K562 (cell line): ENCODE measurements around the gene ZNF284. TPM values are rescaled to one million over a fixed set of nuclear protein-coding genes. Genes with fewer than 3 reads are reported as not detected.

ENCODE experiments used
- ATAC-seq: fragments of 200-7000 bp; cut with Tn5 transposase; 3 replicates; pipeline ENCODE4 v1.9.1; 2020; ENCODE audit warnings: moderate library complexity
- BruUV-seq: library from RNA; stranded (reverse); fragments of 400-500 nt; replicated peaks from 2 replicates; lab custom pipeline; 2021; lab: Mats Ljungman, UMichigan
- CTCF ChIA-PET: fragments of 300-600 bp; formaldehyde crosslinking; extraction: SDS; loops from one replicate; lab custom pipeline; 2021; ENCODE audit warnings: low intra/inter-chr PET ratio; lab: Yijun Ruan, JAX
- POLR2A ChIA-PET: fragments of 300-600, 350-650 bp; sonication (Branson Sonifier 250); formaldehyde crosslinking; extraction: SDS; loops from one replicate; lab custom pipeline; 2021; ENCODE audit warnings: antibody characterized with exemption, inconsistent platforms; lab: Yijun Ruan, JAX
- DNase-seq, 4 experiments: peaks; one replicate each; pipeline versions ENCODE4 v3.0.0 to v3.0.0-alpha.2; 2011 to 2018; ENCODE audit warnings: low spot score in 3 of 4, mixed read lengths in 3 of 4; ENCODE audit errors: extremely low read depth in 1 of 4
- FAIRE-seq: peaks from 2 replicates; lab custom pipeline; 2011; peaks lifted over from hg19 to GRCh38; lab: Jason Lieb, UNC
- H2AFZ ChIP-seq: 2 replicates; pipeline ENCODE4 v1.6.0; 2011; ENCODE audit warnings: low read depth, low read length, control low read depth, inconsistent platforms
- H3K27ac ChIP-seq: fragments of 200-600 bp; 3 replicates; pipeline ENCODE4 v1.8.0; 2011; ENCODE audit warnings: low read depth, mild to moderate bottlenecking, control low read depth, inconsistent platforms, low read length, moderate library complexity, mixed read lengths; ENCODE audit errors: extremely low read depth
- H3K27me3 ChIP-seq, 2 experiments: fragments of 300-600 bp in 1 of 2; 2 replicates in 1 of 2; 3 replicates in 1 of 2; pipeline versions ENCODE4 v1.6.0 to v1.8.0; 2011; ENCODE audit warnings: inconsistent platforms in 2 of 2, low read length in 2 of 2, mild to moderate bottlenecking in 1 of 2, mixed read lengths in 1 of 2, moderate library complexity in 1 of 2; ENCODE audit not compliant: control insufficient read depth in 2 of 2, insufficient read depth in 2 of 2
- H3K36me3 ChIP-seq: fragments of 300-600 bp; 3 replicates; pipeline ENCODE4 v1.8.0; 2011; ENCODE audit warnings: mild to moderate bottlenecking, low read length, inconsistent platforms; ENCODE audit not compliant: control insufficient read depth, insufficient read depth
- H3K4me1 ChIP-seq, 2 experiments: fragments of 200-600 bp in 1 of 2; replicated peaks in 1 of 2; 2 replicates in 1 of 2; 3 replicates in 1 of 2; pipeline versions ENCODE4 v1.5.1 to v1.8.0; 2011; ENCODE audit warnings: inconsistent platforms in 2 of 2, low read length in 2 of 2, mild to moderate bottlenecking in 1 of 2, mixed read lengths in 1 of 2, moderate library complexity in 1 of 2; ENCODE audit not compliant: control insufficient read depth in 2 of 2, insufficient read depth in 2 of 2
- H3K4me2 ChIP-seq: 2 replicates; pipeline ENCODE4 v1.6.1; 2011; ENCODE audit warnings: low read length, control low read depth, inconsistent platforms, mixed read lengths; ENCODE audit not compliant: insufficient read depth
- H3K4me3 ChIP-seq: fragments of 200-600 bp; sonication (generic), shearing (Covaris generic); 2 replicates; pipeline ENCODE4 v1.5.1; 2016; ENCODE audit warnings: control low read depth, inconsistent platforms
- H3K79me2 ChIP-seq: fragments of 200-600 bp; 3 replicates; pipeline ENCODE4 v1.8.0; 2011; ENCODE audit warnings: low read length, inconsistent platforms; ENCODE audit not compliant: control insufficient read depth, insufficient read depth
- H3K9ac ChIP-seq, 2 experiments: 2 replicates each; pipeline versions ENCODE4 v1.6.0 to v1.6.1; 2011; ENCODE audit warnings: low read depth in 2 of 2, low read length in 2 of 2, control low read depth in 1 of 2, inconsistent platforms in 1 of 2, mild to moderate bottlenecking in 1 of 2, mixed read lengths in 1 of 2; ENCODE audit not compliant: insufficient read depth in 1 of 2
- H3K9me1 ChIP-seq: one replicate; pipeline ENCODE4 v1.6.0; 2011; ENCODE audit warnings: inconsistent platforms, mild to moderate bottlenecking, low read length, moderate library complexity; ENCODE audit not compliant: control insufficient read depth, insufficient read depth
- H3K9me3 ChIP-seq: replicated peaks from 2 replicates; pipeline ENCODE4 v1.5.1; 2011; ENCODE audit warnings: low read depth, low read length, inconsistent platforms; ENCODE audit not compliant: control insufficient read depth, insufficient read depth
- H4K20me1 ChIP-seq: replicated peaks from 2 replicates; pipeline ENCODE4 v1.6.1; 2011; ENCODE audit warnings: low read length, inconsistent platforms, mixed read lengths; ENCODE audit not compliant: control insufficient read depth, insufficient read depth
- CBFA2T2 ChIP-seq: fragments of 450-650 bp; conservative IDR thresholded peaks from 2 replicates; pipeline ENCODE4 v1.6.1; 2017; ENCODE audit warnings: mild to moderate bottlenecking
- CBX1 ChIP-seq: sonication (generic); IDR thresholded peaks from 2 replicates; pipeline ENCODE4 v1.6.1; 2016; ENCODE audit warnings: antibody characterized with exemption, low read depth, mild to moderate bottlenecking
- CBX5 ChIP-seq: IDR thresholded peaks from 2 replicates; pipeline ENCODE4 v1.6.1; 2014; ENCODE audit warnings: low read depth, borderline replicate concordance
- KDM1A ChIP-seq, 2 experiments: fragments of 450-650 bp; IDR thresholded peaks; 2 replicates each; pipeline ENCODE4 v1.6.1; 2016; ENCODE audit warnings: mild to moderate bottlenecking in 2 of 2
- NFRKB ChIP-seq: fragments of 450-650 bp; IDR thresholded peaks from 2 replicates; pipeline ENCODE4 v1.6.1; 2016; ENCODE audit warnings: low read depth
- RBM25 ChIP-seq: fragments of 200-400 bp; formaldehyde crosslinking; IDR thresholded peaks from 2 replicates; pipeline ENCODE4 v1.6.1; 2018; ENCODE audit warnings: low read length, low read depth, moderate library complexity; ENCODE audit not compliant: severe bottlenecking
- SOX6 ChIP-seq: fragments of 450-650 bp; IDR thresholded peaks from 2 replicates; pipeline ENCODE4 v1.6.1; 2014; ENCODE audit warnings: mild to moderate bottlenecking
- TRIM28 ChIP-seq: fragments of 450-650 bp; IDR thresholded peaks from 2 replicates; pipeline ENCODE4 v1.6.1; 2017
- XRCC3 ChIP-seq: fragments of 450-650 bp; IDR thresholded peaks from 2 replicates; pipeline ENCODE4 v1.6.1; 2017; ENCODE audit warnings: mild to moderate bottlenecking, moderate library complexity
- ZBTB8A ChIP-seq: fragments of 450-650 bp; IDR thresholded peaks from 2 replicates; pipeline ENCODE4 v1.6.1; 2018; ENCODE audit warnings: mild to moderate bottlenecking, moderate library complexity; ENCODE audit not compliant: partially characterized antibody
- ZEB2 ChIP-seq: fragments of 450-650 bp; IDR thresholded peaks from 2 replicates; pipeline ENCODE4 v1.6.1; 2016
- ZNF280A ChIP-seq: fragments of 450-650 bp; IDR thresholded peaks from 2 replicates; pipeline ENCODE4 v1.6.1; 2018; ENCODE audit warnings: mild to moderate bottlenecking, low read depth; ENCODE audit not compliant: partially characterized antibody
- ZNF280B ChIP-seq: fragments of 250-450 bp; sonication (Bioruptor Pico); IDR thresholded peaks from 2 replicates; pipeline ENCODE4 v1.5.1; 2021; ENCODE audit warnings: mild to moderate bottlenecking
- ZNF75A ChIP-seq: fragments of 450-650 bp; formaldehyde crosslinking; IDR thresholded peaks from 2 replicates; pipeline ENCODE4 v1.4.0; 2020; ENCODE audit warnings: mild to moderate bottlenecking
- WGBS: fragments of 100-300 bp; shearing (Covaris generic); methylation state at CpG from one replicate; pipeline ENCODE4 v1.1.6; 2016; ENCODE audit warnings: low coverage, mixed read lengths; ENCODE audit not compliant: insufficient coverage; ENCODE audit errors: missing lambda C conversion rate; 5-methylcytosine and 5-hydroxymethylcytosine counted together
- in situ Hi-C: fragments of 300-500 bp; cut with MboI; formaldehyde crosslinking; loops from 4 replicates; pipeline ENCODE4 v1.15.0; 2018; ENCODE audit warnings: inconsistent platforms, mixed read lengths
- intact Hi-C: fragments of 100-400 bp; cut with micrococcal nuclease; formaldehyde crosslinking; loops from 2 replicates; pipeline ENCODE4 v1.14.2; 2022
- polyA plus RNA-seq, 8 experiments: library from polyadenylated mRNA; depleted of rRNA in 4 of 8; stranded (reverse) in 5 of 8; unstranded in 3 of 8; fragments of >200 nt; fragmentation: Nextera tagmentation in 2 of 8; fragmentation: Illumina TruSeq in 1 of 8; extraction: Ambion mirVana in 2 of 8; extraction: Trizol in 1 of 8; gene quantifications; 2 replicates each; pipeline versions ENCODE4 v1.2.1 to v1.2.3, GENCODE V29; 2011 to 2014; ENCODE audit warnings: inconsistent platforms in 1 of 8, missing spikeins in 1 of 8
- total RNA-seq, 7 experiments: library from RNA; depleted of rRNA in 6 of 7; stranded (reverse); fragments of >200 nt in 6 of 7; fragmentation: Illumina TruSeq in 2 of 7; extraction: Trizol in 2 of 7; gene quantifications; 2 replicates each; pipeline versions ENCODE4 v1.2.1 to v1.2.3, GENCODE V29; 2011 to 2021; ENCODE audit warnings: low replicate concordance in 1 of 7

The ZNF284 gene
- total and polyA plus RNA-seq, 9 of the 15 experiments (the other 6 are each of a cell fraction or from before 2014, with no cell fraction given), result 0.07 to 0.24 (median 0.20) TPM

GRCh38 chr19:44032001-44032610 lies 39.9 kb upstream of the ZNF284 start:
- no peak overlapping the region for H3K4me3 ChIP-seq
- ChIA-PET POLR2A (interaction anchor here (0.8 to 1.1 kb wide), 3 partner anchors 10 to 133 kb away, joined by 3 read pairs; partner anchors contain the start of gene ZNF226), CTCF (no interaction called here)
- H3K79me2 ChIP-seq, result no peaks in the 10 kb centered on the region
- in situ Hi-C loops (no loop called here), intact Hi-C loops (no loop called here)
- ATAC-seq, result no peak
- TF ChIP-seq CBX5 (0 out of 2 replicates have a peak, but pooled peaks have one; percentile 40), CBFA2T2 (no peak), ZNF75A (CRISPR knock-in tag) (peak; percentile 98), ZEB2 (0 out of 2 replicates have a peak, but pooled peaks have one; percentile 30), CBX1 (0 out of 2 replicates have a peak, but pooled peaks have one; percentile 45), TRIM28 (peak; percentile 96), NFRKB (peak; percentile 62; the same call in 1 of the 2 replicates), SOX6 (peak; percentile 34; the same call in 1 of the 2 replicates), KDM1A (IDR thresholded peaks at IDR 0.05) (no peak), XRCC3 (0 out of 2 replicates have a peak, but pooled peaks have one; percentile 45), RBM25 (peak; percentile 76), ZBTB8A (no peak), ZNF280B (CRISPR knock-in tag) (peak; percentile 76; the same call in 1 of the 2 replicates), ZNF280A (peak; percentile 93)
- no peaks in the 10 kb centered on the region for H3K4me1 ChIP-seq
- H2AFZ ChIP-seq, result no peak overlapping the region
- H3K27me3 ChIP-seq, result no peaks in the 10 kb centered on the region
- H3K4me2 ChIP-seq, result no peak overlapping the region
- DNase-seq, result no peak
- peaks cover 3% of the 10 kb centered on the region; the same call in 1 of the 2 replicates for H3K9me3 ChIP-seq
- peaks cover 4% of the 10 kb centered on the region; the same call in 1 of the 3 replicates for H3K36me3 ChIP-seq
- H3K9me1 ChIP-seq, result no peaks in the 10 kb centered on the region
- no peak overlapping the region for H3K27ac ChIP-seq
- FAIRE-seq, result no peak
- WGBS, result 7% methylated on average over 1 of the region's 1 CpG
- no peak overlapping the region for H3K9ac ChIP-seq
- no peaks in the 10 kb centered on the region for H4K20me1 ChIP-seq
- BruUV-seq, result no TSS peak
